Mucosa of descending colon (tissue), 3 donors: ENCODE data around the gene ITPKB. TPM values are rescaled to one million over a fixed set of nuclear protein-coding genes. Genes with fewer than 3 reads are reported as not detected.
A peak's percentile ranks its signal among the peaks of the same experiment; 100 is the strongest.

Experiments
- ATAC-seq: fragments of 200-7000 bp; cut with Tn5 transposase; one replicate; pipeline ENCODE4 v1.9.1; 2020; ENCODE audit warnings: mild to moderate bottlenecking, moderate library complexity
- DNase-seq, 3 donors: peaks; one replicate each; pipeline ENCODE4 v3.0.0-alpha.2; 2020
- H3K36me3 ChIP-seq: fragments of 200-600 bp; one replicate; pipeline ENCODE4 v1.8.0; 2021; ENCODE audit warnings: low read depth, mild to moderate bottlenecking
- H3K4me1 ChIP-seq: fragments of 200-600 bp; one replicate; pipeline ENCODE4 v1.8.0; 2021; ENCODE audit warnings: low read depth, mild to moderate bottlenecking
- H3K4me3 ChIP-seq: fragments of 200-600 bp; one replicate; pipeline ENCODE4 v1.8.0; 2021; ENCODE audit warnings: mild to moderate bottlenecking
- H3K9me3 ChIP-seq: fragments of 200-600 bp; one replicate; pipeline ENCODE4 v1.8.0; 2021; ENCODE audit warnings: mild to moderate bottlenecking
- intact Hi-C, 2 donors: fragments of 100-400 bp; cut with DNase I in 1 of 2; cut with micrococcal nuclease in 1 of 2; formaldehyde crosslinking; loops; one replicate each; pipeline versions ENCODE4 v1.11.0 to v1.11.1; 2022; cut with DNase I, micrococcal nuclease
- total RNA-seq, 3 donors: library from RNA; stranded (reverse); fragmentation: NEBNext Ultra II Directional in 2 of 3; extraction: Animal tissue kit (Norgen Biotek cat#: 25700) in 2 of 3; gene quantifications; one replicate each; pipeline versions ENCODE4 v1.2.1 to v1.2.4, GENCODE V29; 2021 to 2023
- TF ChIP-seq, protein P1 (sequence below): fragments of 200-600 bp; IDR thresholded peaks from one replicate; pipeline ENCODE4 v1.8.0; 2022; ENCODE audit warnings: antibody characterized with exemption, mild to moderate bottlenecking
- donor health status: DM: no; HTN: no; CAD: no; lungs with moderate emphysema.
- donor health status: DM: no; HTN: no; CAD: no.
- donor health status: DM: no; HTN: yes; CAD: no.

ITPKB gene
- total RNA-seq, 3 donors from 2014 or later = 9.5 to 90.3 (median 11.7) TPM

DNA sequence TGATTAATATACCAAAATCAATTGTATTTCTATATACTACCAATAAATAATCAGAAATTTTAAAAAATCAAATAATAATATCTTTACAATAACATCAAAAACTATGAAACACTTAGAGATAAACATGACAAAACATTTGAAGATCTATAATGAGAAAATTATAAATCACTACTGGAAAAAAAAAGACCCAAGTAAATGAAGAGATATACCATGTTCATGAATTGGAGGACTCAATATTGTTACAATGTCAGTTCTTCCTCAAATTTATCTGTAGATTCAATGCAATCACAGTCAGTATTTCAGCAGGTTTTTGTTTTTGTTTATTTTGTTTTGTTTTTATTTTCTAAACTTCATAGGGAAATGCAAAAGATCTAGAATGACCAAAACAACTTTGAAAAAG, 4.2 kb upstream of the ITPKB start:
- TF ChIP-seq, protein P1, sequence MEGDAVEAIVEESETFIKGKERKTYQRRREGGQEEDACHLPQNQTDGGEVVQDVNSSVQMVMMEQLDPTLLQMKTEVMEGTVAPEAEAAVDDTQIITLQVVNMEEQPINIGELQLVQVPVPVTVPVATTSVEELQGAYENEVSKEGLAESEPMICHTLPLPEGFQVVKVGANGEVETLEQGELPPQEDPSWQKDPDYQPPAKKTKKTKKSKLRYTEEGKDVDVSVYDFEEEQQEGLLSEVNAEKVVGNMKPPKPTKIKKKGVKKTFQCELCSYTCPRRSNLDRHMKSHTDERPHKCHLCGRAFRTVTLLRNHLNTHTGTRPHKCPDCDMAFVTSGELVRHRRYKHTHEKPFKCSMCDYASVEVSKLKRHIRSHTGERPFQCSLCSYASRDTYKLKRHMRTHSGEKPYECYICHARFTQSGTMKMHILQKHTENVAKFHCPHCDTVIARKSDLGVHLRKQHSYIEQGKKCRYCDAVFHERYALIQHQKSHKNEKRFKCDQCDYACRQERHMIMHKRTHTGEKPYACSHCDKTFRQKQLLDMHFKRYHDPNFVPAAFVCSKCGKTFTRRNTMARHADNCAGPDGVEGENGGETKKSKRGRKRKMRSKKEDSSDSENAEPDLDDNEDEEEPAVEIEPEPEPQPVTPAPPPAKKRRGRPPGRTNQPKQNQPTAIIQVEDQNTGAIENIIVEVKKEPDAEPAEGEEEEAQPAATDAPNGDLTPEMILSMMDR = no peak
- Histone ChIP-seq H3K4me1 (peaks cover 7% of the 10 kb centered on the region), H3K9me3 (no peaks in the 10 kb centered on the region), H3K4me3 (no peak overlapping the region), H3K36me3 (no peaks in the 10 kb centered on the region)
- intact Hi-C loops = no loop called here
- DNase-seq (no peak), ATAC-seq (no peak)

DNA sequence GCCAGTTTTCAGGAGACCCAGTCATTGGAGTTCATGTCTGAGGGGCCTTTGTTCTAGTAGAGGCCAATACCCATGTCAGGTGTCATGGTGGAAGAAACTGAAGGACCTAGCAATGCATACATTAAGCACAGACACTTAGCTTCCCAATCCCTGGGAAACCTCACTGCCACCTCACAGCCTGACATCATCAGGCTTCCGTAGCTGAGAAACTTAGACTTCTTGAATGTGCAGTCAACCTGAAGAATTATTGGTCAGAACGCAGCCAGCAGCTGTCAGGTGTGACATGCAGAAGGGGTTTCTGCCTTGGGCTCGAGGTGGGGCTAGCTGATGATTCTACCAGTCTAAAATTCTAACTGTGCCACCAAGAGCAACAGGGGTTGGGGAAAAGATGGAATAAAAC, 1.9 kb upstream of the ITPKB start:
- no peaks in the 10 kb centered on the region for H3K9me3 ChIP-seq
- H3K36me3 ChIP-seq = no peaks in the 10 kb centered on the region
- TF ChIP-seq, protein P1 = no peak
- intact Hi-C loops = no loop called here
- DNase-seq (no peak), ATAC-seq (no peak)
- H3K4me3 ChIP-seq = no peak overlapping the region
- peaks cover 12% of the 10 kb centered on the region for H3K4me1 ChIP-seq

DNA sequence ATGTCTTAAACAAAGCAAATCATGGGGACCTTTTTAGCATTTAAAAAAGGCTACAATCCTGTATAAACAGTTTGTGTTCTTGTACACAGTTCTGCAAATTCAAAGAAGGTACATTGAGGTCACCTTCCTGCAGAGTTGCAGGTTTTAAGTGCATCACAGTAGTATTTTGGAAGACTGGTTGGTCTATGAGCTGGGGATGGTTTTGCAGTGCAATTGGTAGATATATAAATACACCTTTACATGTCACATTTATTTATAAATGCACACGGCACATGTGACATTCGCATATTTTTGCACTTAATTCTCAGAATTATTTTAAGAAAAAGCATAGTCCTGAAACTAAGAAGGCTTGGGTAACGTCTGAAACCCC, 599 bp upstream of the ITPKB start:
- DNase-seq (no peak), ATAC-seq (no peak)
- no peaks in the 10 kb centered on the region for H3K9me3 ChIP-seq
- TF ChIP-seq, protein P1 = no peak
- peaks cover 14% of the 10 kb centered on the region for H3K4me1 ChIP-seq
- intact Hi-C loops = loop anchor here in 1 of 2 donors (10.0 kb wide), 2 partner anchors 85 kb away; no protein-coding TSS in a partner anchor
- no peak overlapping the region for H3K4me3 ChIP-seq
- H3K36me3 ChIP-seq = no peaks in the 10 kb centered on the region

DNA sequence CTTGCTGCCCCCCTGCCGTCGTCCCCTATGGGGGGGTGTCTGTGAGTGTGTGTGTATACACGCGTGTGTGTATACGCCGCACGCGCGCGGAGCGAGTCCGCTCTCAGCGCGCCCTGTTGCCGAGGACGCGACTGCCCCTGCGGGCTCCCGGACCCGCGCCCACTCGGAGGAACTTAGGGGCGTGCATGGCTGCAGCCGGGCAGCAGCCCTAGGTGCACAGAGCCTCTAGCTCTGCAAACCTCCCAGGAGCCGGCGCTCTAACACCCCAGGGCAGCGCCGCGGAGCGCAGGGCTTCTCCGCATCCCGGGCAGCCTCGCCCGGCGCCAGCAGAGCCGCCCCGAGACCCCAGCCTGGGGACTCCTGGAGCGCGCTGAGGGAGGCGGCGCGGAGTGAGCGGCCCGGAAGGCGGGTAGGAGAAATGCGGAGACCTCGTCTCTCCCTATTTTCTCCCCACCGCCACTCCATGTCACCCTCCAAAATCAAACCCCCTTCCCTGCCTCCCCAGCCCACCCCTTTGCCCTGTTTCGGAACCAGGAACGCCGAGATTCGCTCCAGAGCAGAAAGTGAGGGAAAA, 574 bp downstream of the ITPKB start:
- TF ChIP-seq, protein P1 = no peak
- DNase-seq (peak in 2 of 3 donors; percentile 69 to 73), ATAC-seq (peak; percentile 62)
- Histone ChIP-seq H3K9me3 (no peaks in the 10 kb centered on the region), H3K4me1 (peaks cover 14% of the 10 kb centered on the region), H3K36me3 (no peaks in the 10 kb centered on the region), H3K4me3 (peak overlapping the region; percentile 57)
- intact Hi-C loops = loop anchor here in 1 of 2 donors (10.0 kb wide), 2 partner anchors 84 to 86 kb away; no protein-coding TSS in a partner anchor

DNA sequence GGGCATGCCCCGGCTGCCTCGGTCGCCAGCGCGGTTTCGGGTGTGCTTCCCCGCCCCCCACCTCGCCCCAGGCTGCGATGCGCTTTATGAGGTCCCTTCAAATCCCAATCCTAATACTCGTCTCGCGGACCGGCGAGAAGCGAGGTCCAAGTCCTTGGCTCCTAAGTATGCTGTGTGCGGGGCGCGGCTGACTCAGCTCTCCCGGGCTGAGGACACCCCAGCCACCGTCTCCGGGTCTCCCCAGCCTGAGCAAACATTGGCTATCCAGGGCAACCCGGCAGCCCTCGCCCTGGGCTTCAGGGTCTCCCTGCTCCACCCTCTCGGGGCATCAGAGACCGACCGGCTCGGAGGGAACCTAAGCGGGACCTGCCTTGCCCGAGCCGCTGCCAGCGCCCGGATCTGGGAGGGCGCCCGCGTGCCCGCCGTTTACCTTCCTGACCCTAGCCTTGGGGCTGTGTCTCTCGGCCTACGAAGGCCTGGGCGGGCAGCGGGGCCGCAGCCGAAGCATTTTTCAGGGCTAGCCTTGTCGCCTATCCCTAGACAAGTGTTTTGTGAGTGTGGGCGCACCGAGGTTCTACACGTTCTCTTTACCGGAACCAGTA, 1.2 kb downstream of the ITPKB start:
- ATAC-seq = peak; percentile 68

More for the DNA sequence above, 1.2 kb downstream of the ITPKB start:
- no peaks in the 10 kb centered on the region for H3K36me3 ChIP-seq
- no peaks in the 10 kb centered on the region for H3K9me3 ChIP-seq
- TF ChIP-seq, protein P1 = no peak
- intact Hi-C loops = loop anchor here in 1 of 2 donors (10.0 kb wide), 2 partner anchors 83 to 87 kb away; no protein-coding TSS in a partner anchor
- peaks cover 14% of the 10 kb centered on the region for H3K4me1 ChIP-seq
- peak overlapping the region; percentile 57 for H3K4me3 ChIP-seq
- peak; percentile 64 to 79 (median 73) for DNase-seq
